Stimulated activated CD4-positive, alpha-beta T cell treated with anti-CD3 and anti-CD28 coated beads, Interleukin-2, amount 100 ng/mL, for 48 hours (primary cell): ENCODE results near the gene ACTRT1.

ENCODE experiments used
- DNase-seq, 2 donors: peaks; one replicate each; pipeline ENCODE4 v3.0.0-alpha.2; 2020

ACTRT1 gene

DNA sequence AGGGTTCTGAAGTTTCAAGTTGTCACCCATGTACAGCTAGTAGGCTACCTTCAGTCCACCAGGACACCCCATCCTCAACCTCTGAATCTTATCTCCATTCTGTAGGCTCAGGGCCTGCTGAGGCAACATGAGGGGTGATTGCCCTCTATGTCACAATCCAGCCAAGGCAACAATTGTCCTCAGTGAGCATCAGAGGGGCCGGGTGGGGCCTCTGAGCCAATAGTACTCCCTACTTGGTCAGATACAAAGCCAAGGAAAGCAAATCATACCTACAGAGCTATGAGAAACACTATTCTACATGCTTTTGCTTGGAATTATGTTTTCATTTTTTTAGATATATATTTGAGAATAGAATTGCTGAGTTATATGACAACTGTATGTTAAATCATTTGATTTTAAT is at the start of gene ACTRT1:
Gene ACTRT1 (minus strand): TSS at position 101 of the 400 bp plus-strand sequence. CDS start 197 bp downstream, outside the sequence.
- no peak for DNase-seq

DNA sequence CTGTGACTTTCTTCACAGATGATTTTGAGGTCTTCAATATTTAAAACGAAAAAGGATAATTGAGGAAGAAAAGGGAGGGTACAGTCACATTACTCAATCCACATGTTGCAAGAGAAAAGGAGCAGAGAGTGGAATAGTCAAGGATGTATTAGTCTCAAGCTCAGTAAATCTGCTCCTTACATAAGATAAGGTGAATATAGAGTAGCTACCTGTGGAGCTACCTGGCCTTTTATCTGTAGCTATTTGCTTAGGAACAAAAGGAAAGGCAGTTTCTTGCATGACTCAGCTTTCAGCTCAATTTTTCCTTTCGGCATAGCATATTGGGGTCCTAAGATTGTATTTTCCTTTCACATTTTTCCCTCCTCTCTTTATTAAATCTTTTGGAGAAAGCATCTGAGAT is 26.3 kb upstream of the ACTRT1 start:
- DNase-seq = no peak

GRCh38 chrX:128057421-128057820 is 5.2 kb upstream of the ACTRT1 start:
- DNase-seq = no peak

- DNase-seq = no peak
These were observed 677 bp downstream of the ACTRT1 start for GRCh38 chrX:128051526-128051925.

DNA sequence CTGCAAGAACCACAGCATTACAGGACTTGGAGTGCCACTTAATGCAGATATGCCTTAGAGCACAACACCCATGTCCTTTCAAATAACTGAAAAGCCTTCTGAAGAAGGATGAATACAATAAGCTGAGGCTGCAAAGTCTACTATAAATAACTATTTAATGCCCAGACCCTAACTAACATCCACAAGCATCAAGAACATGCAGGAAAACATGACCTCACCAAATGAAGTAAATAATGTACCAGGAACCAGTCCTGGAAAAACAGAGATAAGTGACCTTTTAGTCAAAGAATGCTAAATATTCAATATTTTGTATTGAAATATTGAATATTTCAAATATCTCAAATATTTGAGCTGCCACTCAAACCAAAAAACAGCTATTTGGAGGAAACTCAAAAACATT is 16.9 kb downstream of the ACTRT1 start:
- no peak for DNase-seq

- DNase-seq = no peak
These were observed 30.6 kb downstream of the ACTRT1 start for GRCh38 chrX:128021566-128021965.

DNA sequence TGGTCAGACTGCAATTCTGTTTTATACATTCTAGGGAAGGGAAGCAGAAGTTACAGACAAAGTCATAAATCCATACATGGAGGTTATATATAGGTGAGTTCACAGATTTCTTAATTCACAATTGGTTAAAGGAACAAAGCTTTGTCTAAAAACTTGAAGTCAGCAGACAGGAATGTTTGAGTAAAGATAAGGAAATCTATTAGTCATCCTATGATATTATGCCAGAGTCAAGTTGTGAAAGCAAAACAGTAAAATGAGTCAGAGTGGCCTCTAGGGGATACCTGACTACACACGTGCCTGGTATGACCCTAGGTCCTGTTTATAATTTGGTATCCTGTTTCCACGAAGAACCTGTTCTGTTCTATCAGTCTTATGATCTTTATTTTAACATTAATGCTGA is 31.5 kb downstream of the ACTRT1 start:
- DNase-seq = no peak

GRCh38 chrX:128019218-128019617 is 33.0 kb downstream of the ACTRT1 start:
- no peak for DNase-seq

- no peak for DNase-seq
These were observed 40.2 kb downstream of the ACTRT1 start for GRCh38 chrX:128012015-128012414.

- DNase-seq = no peak
These were observed 44.3 kb downstream of the ACTRT1 start for GRCh38 chrX:128007882-128008281.
